Dermis blood vessel endothelial cell (primary cell): ENCODE measurements around the gene AJUBA. TPM values are rescaled to one million over a fixed set of nuclear protein-coding genes. Genes with fewer than 3 reads are reported as not detected.
A peak's percentile ranks its signal among the peaks of the same experiment; 100 is the strongest.
"Not testable (repeated sequence)": the region's sequence is repeated elsewhere in the genome, so short reads cannot be mapped to it uniquely, and the experiment has no call there.

Experiments
- DNase-seq: peaks from one replicate; pipeline ENCODE4 v3.0.0; 2010
- total RNA-seq: library from RNA; depleted of rRNA; stranded (reverse); fragments of >200 nt; gene quantifications from 2 replicates; pipeline ENCODE4 v1.2.3, GENCODE V29; 2014

Gene AJUBA
- total RNA-seq, result 49.3 and 80.8 TPM in 2 replicates

DNA sequence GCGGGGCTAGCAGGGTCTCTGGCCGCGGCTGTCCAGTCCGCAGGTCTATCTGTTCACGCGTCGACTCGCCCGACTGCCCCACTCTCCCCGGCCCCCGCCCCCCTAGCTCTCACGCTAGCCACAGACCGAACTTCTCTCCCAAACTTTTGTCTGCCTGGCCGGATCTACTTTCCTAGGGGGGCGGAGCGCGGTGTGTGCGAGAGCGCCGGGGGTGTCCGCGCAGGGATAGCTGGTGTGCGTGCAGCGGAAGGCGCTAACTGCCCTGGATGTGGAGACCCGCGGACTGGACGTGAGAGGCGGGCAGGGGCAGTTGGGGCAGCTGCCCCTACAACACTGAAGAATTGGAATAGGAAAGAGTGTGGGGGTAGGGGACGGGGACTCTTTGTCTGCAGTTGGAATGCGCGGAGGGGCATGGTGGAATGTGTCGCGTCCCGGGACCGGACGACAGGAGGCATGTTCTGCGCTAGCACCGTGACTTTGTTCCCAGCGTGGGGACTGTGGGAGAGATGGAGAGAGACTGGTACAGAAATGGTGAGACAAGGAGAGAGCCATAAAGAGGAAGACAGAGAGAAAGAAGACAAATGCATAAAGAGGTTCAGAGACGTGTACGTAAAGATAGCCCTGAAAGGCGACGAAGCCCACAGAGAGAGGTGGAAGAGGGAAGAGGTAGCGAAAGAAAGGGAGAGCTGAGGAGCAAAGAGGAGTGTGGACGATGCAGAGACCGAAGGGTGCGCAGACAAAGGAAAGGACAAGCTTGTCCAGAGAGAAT lies at the start of gene AJUBA:
AJUBA (minus strand) TSS at position 75 of the 769 bp plus-strand sequence. CDS start 285 bp downstream, outside the sequence.
- DNase-seq, result peak; percentile 94

DNA sequence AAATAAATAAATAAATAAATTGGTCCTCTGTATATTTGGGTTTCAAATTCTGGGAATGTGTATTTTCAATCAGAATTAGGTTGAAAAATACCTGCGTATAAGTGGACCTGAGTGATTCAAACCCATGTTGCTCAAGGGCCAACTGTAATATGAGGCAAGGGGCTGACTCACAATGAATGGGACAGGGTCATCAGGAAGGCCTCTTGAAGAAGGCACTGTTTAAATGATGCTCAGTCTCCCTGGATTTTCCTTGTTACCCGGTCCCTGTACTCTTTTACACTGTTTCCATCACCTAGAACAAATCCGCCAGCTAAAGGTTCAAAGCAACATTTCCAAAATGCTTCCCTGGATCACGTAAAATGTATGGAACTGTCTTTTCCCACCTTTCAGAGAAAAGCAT lies 48.6 kb upstream of the AJUBA start:
- no peak for DNase-seq

DNA sequence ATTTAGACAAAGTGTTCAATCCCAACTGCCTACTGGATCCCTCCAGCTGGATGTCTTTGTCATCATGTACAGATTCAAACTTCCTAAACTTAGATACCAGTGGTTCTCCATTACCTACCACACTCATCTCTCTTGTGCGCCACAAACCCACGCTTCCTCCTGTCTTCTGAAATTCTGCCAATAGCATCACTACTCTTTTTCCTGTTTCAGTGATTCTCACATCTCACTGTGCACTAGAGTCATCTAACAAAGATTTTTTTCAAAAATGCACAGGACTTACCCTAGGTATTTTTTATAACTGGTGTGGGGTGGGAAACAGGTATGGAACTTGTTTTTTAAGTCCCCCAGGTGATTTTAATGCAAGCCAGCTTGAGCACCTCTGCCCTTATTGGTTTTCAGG lies 46.4 kb upstream of the AJUBA start:
- DNase-seq, result peak; percentile 37

DNA sequence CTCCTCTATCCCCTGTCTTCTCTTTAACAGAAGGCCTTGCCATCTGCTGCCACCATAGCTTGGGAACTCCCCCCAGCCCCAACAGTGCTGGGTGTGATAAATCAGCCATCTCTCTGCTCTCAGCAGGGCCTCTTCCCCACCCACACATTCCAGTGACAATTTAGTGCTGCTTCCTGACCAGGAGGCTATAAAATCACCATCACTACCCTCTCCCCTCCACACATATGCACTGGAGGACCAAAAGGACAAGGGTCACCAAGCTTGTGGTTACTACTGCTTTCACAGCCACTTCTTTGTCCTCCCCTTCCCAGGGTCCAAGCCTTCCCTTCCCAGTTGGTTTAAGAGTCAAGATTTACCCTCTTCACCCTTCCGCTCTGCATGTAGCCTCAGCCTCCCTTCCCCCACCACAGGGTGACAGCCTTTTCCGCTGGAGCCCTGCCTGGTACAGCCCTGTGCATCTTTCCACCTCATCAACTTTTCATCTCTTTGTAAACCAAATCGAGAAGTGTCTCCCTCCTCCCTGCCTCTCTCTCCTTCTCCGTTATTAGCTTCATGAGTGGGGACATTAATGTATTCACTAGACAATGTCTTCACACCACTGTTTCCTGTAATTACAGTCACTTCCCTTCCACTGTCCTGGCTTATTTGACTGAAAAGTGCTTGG lies 42.9 kb upstream of the AJUBA start:
- DNase-seq, result peak; percentile 14

DNA sequence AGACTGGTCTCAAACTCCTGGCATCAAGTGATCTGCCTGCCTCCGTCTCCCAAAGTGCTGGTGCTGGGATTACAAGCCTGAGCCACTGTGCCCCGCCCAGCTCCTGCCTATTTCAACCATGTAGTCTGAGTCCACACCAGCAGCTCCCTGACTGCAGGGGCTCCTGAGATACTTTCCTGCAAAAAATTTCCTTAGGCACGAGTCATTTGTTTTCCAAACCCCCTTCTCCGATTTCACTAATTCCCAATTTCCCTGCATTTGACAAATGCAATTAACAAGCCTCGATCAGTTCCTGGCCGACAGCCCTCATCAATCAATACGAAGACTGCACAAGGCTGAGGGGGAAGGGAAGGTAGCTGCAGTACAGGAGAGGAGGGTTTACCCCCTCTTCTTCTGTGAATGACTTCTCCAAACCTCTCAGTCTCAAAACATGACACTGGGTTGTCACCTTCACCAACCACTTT lies 42.3 kb upstream of the AJUBA start:
- DNase-seq, result no peak

DNA sequence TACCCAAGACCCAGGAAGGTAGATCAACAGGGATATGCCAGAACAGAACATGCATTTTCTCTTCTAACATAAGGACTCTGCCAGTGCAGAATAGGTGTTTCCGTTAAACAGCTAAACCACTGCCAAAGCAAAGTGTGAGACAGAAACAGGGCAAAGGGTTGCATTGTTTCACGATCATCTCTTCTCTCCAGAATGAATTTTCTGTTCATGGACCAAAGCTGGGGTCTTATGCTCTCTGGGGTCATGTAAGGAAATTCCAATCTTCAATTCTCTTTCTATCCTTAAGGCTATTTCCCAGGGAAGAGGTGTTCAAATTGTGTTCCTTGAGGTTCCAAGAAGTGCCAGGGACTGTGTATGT lies 41.4 kb upstream of the AJUBA start:
- no peak for DNase-seq

DNA sequence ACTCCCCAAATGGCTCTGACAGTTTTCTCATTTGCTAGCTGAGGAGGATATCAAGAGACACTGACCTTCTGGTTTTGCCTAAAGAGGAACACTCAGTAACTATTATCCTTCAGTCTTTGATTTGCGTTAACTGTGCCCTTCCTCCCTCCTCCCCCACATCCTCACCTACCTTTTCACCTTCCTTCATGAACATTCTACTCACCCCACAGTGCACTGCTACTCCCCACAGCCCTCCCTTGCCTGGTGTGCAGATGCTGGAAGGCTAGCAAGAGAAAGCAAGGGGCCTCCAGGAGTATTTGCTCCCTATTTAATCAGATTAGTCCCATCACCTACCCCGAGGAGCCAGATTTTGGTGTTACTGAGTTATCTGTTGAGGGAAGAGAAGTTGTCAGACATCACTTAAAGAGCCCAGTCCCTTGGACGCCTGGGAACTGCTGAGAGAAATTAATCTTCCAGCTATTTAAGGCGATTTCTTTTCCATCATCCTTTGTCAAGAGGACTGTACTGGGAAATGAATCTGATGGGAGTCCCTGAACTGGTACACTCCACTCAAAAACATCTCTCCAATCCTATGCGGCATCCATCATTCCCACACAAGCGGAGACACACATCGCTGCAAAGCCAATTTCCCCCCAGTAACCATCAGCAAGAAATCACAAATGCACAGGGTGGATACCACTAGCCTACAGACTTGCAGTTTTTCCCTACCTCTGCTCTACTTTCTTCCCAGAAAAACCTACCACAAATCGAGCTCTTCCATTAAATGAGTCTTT lies 40.9 kb upstream of the AJUBA start:
- DNase-seq, result no peak

DNA sequence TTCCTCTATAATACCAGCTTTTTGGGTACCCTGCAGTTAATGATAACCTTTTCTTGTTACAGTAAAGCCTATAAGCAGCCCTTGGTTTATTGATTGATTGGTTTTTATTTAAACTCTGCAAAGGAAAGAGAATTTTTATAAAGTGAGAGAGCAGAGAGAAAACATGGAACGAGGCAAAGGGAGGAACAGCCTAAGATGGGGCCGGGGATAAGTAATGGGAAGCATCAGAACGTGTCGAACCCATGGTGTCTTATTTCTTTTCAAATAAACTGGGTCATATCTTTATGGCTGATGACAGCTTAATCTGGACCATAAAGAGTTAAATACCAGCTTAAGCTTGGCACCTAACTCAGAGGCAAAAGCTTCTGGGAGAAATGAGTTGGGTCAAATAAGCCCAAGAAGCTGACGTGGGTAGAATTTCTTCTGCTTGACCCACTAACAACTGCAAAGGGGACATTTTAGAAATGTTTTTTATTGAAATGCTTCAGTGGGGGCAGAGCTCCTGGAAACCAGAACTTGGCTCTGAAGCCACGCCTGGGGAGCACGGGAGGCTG lies 39.6 kb upstream of the AJUBA start:
- no peak for DNase-seq

DNA sequence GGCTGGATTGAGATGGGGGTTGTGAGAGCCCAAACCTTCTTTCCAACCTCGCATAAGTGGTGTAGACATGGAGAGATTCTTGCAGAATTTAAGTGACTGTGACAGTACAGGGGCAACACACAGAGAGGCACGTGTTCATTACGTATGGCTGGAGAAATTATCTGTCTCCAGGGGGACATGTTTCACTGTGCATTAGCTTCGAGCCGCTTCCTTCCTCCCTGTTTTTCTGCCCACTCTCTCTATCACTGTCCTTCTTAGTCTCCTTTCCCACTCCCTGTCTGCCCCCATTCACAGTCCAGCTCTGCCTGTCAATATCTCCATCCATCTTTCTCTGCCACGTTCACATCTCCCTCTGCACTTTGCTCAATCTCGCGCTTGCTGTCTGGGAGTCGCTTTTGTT lies 39.1 kb upstream of the AJUBA start:
- no peak for DNase-seq

DNA sequence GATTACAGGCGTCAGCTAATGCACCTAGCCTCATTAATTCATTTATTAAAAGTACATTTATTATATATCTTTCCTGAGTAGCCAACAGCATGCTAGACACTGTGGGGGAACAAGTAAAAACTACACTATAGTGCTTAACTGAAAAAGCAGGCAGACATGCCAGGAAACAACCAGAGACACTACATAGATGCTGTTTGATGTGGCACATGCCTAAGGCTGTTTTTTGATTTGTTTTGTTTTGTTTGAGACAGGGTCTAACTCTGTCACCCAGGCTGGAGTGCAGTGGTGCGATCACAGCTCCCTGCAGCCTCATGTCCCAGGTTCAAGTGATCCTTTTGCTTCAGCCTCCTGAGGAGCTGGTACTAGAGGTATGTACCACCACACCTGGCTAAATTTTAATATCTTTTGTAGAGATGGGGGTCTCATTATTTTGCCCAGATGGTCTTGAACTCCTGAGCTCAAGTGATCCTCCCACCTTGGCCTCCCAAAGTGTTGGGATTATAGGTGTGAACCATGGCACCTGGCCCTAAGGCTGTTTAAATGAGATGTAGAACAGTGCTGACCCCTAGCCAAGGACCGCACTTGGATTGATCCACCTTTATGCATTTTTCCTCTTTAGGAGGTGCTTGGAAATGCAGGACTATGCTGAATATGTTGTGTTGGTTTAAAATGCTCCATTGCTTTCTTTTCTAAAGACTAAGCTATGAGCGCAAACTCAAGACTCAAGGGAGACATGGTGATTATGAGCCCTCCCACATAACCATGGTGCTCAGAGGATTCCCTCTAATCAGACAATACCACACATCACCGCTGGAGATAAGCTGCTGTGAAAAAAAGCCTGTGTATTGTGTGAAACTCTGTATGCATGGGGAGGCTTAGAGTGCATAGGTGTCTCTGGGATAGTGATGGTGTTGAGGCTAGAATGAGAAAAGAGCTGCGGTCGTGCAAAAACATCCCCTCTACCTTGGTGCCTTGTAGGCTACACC lies 38.1 kb upstream of the AJUBA start:
- DNase-seq, result no peak

DNA sequence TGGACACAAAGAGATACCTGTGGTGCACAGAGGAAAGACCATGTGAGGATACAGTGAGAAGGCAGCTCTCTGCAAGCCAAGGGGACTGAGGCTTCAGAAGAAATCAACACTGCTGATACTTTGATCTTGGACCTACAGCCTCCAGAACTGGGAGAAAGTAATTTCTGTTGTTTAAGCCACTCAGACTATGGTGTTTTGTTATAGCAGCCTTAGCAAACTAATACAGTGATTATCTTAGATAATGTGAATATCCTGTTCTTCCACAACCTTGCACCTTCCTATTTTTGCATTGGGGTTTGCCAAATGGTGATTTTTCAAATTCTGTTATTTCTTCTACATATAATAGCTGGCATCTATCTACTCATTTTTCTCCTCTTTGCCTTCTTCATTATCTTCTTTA lies 35.8 kb upstream of the AJUBA start:
- DNase-seq, result no peak

DNA sequence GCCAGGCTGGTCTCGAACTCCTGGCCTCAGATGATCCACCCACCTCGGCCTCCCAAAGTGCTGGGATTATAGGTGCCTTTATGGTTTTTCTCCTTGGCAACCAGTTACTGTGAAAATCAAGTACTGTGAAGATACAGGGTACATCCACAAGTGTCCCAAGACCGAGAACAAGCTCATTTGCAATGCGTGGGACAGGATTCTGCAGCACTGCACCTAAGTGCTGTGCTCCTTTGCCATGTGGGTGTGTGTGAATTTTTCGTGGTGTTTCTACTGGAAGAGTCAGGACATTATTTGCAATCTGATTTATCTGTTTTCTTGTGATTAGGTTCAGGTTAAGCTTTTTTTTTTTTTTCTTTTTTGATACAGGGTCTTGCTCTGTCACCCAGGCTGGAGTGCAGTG lies 34.7 kb upstream of the AJUBA start:
- no peak for DNase-seq

DNA sequence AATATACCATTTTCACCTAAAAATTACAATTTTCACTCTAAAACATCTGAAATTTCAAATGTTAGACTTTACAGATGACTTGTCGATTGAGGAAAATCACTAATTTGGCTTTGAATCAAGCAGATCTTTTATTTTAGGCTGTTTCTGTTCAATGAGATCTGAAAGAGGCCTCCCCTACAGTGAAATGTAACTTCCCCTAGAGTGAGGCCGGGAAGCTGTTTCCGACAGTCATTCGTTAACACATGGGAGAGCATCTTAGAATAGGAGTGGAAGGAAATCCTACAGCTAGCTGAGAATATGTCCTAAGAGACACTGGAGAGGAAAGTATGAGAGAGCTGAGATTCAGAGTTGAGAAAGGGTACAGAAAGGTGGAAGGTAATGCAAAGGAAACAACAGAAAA lies 33.3 kb upstream of the AJUBA start:
- DNase-seq, result no peak

DNA sequence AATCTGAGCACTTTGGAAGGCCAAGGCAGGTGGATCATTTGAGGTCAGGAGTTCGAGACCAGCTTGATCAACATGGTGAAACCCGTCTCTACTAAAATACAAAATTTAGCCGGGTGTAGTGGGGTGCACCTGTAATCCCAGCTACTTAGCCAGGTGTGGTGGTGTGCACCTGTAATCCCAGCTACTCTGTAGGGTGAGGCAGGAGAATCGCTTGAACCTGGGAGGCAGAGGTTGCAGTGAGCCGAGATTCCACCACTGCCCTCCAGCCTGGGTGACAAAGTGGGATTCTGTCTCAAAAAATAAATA lies 31.4 kb upstream of the AJUBA start:
- not testable (repeated sequence) for DNase-seq

DNA sequence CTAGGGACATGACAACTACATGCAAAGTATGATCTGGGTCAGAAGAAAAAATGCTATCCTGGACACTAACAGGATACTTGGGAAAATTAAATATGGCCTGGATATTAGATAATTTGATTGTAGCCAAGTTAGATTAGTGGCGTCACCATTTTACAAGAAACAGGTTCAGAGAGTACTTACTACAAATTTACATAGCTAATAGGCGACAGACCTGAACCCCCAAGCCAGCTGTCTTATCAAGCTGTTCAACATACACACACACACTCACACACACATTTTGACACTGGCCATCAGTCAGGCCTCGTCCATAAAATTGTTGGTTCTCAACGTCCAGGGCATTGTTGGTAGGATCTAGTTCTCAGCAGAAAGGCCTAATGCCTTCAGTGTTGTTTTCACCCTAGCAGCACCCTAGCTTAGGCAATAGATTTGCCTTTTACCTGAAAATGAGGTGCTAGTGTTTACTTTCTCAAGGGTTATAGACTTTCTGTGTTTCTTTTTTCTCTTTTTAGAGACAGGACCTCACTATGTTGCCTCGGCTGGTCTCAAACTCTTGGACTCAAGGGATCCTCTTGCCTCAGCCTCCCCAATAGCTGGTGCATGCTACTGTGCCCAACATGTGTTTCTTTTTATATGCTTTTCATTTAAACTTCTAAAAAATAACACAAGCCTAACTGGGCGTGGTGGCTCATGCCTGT lies 30.9 kb upstream of the AJUBA start:
- DNase-seq, result no peak

DNA sequence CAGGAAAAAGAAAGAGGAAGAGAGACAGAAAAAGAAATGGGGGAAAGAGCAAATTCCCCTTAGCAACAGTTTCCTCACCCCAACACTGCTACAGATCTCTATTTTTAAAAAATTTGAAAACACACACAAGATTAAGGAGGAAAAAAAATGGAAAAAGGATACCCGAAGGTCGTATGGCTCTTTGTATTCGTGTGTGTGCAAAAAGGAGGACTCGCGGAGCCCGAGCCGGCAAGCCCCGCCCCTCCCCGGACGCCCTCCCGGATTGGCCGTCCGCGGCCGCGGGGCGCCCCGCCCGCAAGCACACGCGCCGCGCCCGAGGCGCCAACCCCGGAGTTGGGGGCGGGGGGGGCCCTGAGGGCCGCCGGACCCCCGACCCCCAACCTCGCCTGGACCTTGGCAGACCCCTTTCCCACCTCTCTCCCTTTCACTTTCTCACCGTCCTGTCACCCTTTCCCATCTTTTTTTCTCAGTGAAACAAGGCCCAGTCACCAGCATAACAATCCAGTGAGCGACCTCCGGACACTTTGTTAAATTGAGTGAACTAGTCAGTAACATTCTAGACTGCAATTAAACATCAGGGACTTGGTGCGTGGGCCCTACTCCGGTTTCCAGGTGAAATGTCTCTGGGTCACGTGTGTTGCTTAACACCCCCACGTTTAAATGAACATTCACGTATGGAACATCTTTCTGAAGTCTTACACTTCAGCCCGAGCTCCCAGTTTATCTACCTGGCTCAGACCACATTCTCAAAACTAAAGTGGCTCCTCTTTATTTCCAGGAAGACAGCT lies 27.8 kb upstream of the AJUBA start, which contains the start of gene C14orf93:
C14orf93 (minus strand) TSS at position 205 of the 788 bp plus-strand sequence. CDS start 11,120 bp downstream, outside the sequence.
- DNase-seq, result peak; percentile 71

DNA sequence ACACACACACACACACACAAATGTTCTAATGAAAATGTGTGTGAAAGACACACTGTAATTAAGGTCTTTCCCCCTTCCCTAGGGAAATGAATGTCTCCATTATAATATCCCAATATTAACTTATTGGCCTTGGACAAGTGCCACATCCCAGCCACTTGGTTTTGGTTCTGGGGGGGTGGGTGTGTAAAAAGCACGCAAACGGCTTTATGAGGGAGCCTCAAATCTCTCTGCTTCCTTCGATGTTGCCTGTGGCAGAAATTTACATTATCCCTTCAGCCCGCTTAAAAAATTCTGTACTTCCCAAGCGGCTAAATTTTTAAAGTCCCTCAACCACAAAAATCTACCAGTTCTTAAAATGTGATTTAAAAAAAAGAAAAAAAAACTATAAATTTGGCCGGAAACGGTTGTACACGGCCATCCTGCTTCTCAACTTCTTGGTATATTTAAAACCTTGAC lies 27.2 kb upstream of the AJUBA start:
- no peak for DNase-seq

DNA sequence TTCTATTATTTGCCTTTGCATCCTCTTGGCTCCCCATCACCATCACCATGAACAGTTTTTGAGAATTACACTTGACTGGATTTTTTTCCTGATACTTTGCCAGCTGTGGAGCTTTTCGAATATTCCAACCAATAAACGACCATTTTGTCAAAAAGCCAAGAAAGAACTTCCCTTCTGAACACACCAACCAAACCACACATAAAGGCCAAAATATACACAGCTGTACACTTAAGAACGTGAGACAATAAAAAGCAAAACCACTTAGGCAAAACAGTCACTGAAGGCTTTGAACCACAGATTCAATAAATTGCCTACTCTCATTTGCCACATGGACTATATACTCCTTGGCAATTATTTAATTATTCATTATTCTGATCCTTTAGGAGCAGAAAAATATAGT lies 26.5 kb upstream of the AJUBA start:
- DNase-seq, result no peak

DNA sequence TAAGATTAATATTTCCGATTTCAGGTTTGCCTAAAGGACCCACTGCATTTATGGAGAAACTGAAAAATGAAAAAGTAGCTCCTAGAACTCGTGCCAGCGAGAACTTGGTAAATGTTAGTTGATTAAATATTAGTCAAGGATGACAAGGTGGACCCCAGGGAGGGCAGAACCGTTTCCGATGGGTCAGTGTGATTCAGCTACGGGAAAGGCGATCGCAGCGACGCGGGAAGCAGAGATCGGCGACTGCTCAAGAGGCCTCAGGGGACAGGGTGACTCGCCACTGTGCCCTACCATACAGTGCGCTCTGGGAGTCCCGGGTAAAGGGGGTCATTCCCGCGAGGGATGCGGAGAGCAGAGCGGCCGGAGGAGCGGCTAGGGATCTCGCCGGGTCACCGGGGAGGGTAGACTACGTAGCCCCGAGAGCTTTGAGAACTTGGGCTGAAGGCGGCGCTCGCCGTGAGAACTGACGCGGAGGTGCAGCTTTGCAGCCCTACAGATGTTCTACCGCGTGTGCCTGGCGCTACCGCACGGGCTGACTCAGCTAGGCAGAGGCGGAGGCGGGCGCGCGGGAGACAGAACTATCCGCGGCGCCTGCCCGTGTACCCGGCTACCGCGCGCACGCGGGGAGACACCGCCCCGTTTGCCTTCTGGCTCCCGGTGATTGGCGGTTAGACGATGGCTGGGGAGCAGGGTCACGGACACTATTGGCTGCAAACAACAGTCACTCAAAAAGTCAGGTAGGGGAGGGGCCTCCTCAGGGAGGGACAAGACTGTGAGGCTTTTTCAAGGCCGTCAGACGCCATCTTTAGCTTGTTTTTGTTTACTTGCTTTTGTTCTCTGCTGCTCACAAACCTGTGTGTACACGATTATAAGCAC lies 24.4 kb upstream of the AJUBA start:
- peak; percentile 98 for DNase-seq

DNA sequence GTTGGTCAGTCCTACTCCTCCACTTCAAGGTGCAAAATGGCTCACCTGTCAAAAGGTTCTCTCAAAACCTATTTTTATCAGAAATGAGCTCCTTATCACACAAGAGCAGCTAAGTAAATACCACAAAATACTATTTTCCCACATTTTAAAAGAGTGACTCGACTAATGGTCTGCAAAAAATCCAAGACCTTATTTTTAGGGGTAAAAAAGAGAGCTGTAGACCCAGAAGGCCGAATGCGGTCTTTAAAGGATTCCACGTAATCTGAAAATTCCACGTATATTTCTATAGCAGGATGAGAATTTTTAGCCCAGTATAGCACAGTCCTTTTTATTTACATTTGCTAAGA lies 23.8 kb upstream of the AJUBA start:
- no peak for DNase-seq
